Fibroblast of gingiva (primary cell): ENCODE results near the gene DIP2C.
A peak's percentile ranks its signal among the peaks of the same experiment; 100 is the strongest.
"Not testable (repeated sequence)": the region's sequence is repeated elsewhere in the genome, so short reads cannot be mapped to it uniquely, and the experiment has no call there.

Source experiments
- DNase-seq: peaks from one replicate; pipeline ENCODE4 v3.0.0-alpha.2; 2011; ENCODE audit warnings: low read depth

The DIP2C gene

GRCh38 chr10:306007-306674 lies 383.3 kb downstream of the DIP2C start:
- no peak for DNase-seq

GRCh38 chr10:305034-305433 lies 384.4 kb downstream of the DIP2C start:
- DNase-seq = no peak

GRCh38 chr10:301536-301935 lies 387.9 kb downstream of the DIP2C start:
- DNase-seq = no peak

GRCh38 chr10:300580-300979 lies 388.9 kb downstream of the DIP2C start:
- DNase-seq = not testable (repeated sequence)

GRCh38 chr10:299969-300368 lies 389.5 kb downstream of the DIP2C start:
- no peak for DNase-seq

GRCh38 chr10:299512-299911 lies 390.0 kb downstream of the DIP2C start:
- no peak for DNase-seq

GRCh38 chr10:298033-298432 lies 391.4 kb downstream of the DIP2C start:
- no peak for DNase-seq

GRCh38 chr10:297567-297966 lies 391.9 kb downstream of the DIP2C start:
- DNase-seq = no peak

- no peak for DNase-seq
Observed at GRCh38 chr10:293636-294035, 395.8 kb downstream of the DIP2C start.

GRCh38 chr10:290026-290725 lies 399.3 kb downstream of the DIP2C start:
- peak; percentile 61 for DNase-seq

- no peak for DNase-seq
Observed at GRCh38 chr10:289581-289980, 399.9 kb downstream of the DIP2C start.

GRCh38 chr10:288316-289200 lies 400.9 kb downstream of the DIP2C start:
- no peak for DNase-seq

- DNase-seq = no peak
Observed at GRCh38 chr10:287814-288213, 401.7 kb downstream of the DIP2C start.

- no peak for DNase-seq
Observed at GRCh38 chr10:287026-287709, 402.3 kb downstream of the DIP2C start.

- DNase-seq = no peak
Observed at GRCh38 chr10:285216-285615, 404.3 kb downstream of the DIP2C start.

- no peak for DNase-seq
Observed at GRCh38 chr10:283916-284356, 405.5 kb downstream of the DIP2C start.

GRCh38 chr10:283140-283479 lies 406.4 kb downstream of the DIP2C start:
- DNase-seq = no peak

- DNase-seq = no peak
Observed at GRCh38 chr10:282294-283139, 407.0 kb downstream of the DIP2C start.

- DNase-seq = no peak
Observed at GRCh38 chr10:279655-280054, 409.8 kb downstream of the DIP2C start.

GRCh38 chr10:279232-279631 lies 410.2 kb downstream of the DIP2C start:
- DNase-seq = no peak

GRCh38 chr10:278707-279106 lies 410.8 kb downstream of the DIP2C start:
- DNase-seq = no peak
